Measurements from ENCODE around the gene VAT1L. TPM values are rescaled to one million over a fixed set of nuclear protein-coding genes. Genes with fewer than 3 reads are reported as not detected.

The VAT1L gene
- total and polyA plus RNA-seq, 3 experiments from 2014 or later, result not detected

GRCh38 chr16:77922228-77922754 is 133.9 kb downstream of the VAT1L start:
- DNase-seq, result no peak
- peaks cover 9 to 11% of the 10 kb centered on the region in 2 donors for H3K27me3 Mint-ChIP-seq
- H3K9me3 Mint-ChIP-seq, result no peaks in the 10 kb centered on the region
- CTCF ChIA-PET, result no interaction called here
- no peak overlapping the region for H3K27ac Mint-ChIP-seq
- H3K36me3 Mint-ChIP-seq, result no peaks in the 10 kb centered on the region
- H3K4me3 ChIP-seq (ENCODE audit: low read length), result no peak overlapping the region
- POLR2A ChIA-PET, result no interaction called here
- no peaks in the 10 kb centered on the region for H3K4me1 Mint-ChIP-seq
- H3K27me3 ChIP-seq (ENCODE audit: insufficient read depth, low read length, poor library complexity, severe bottlenecking), result no peaks in the 10 kb centered on the region
- no peak overlapping the region for H3K27ac ChIP-seq (ENCODE audit: low read depth, low read length)
- no peak overlapping the region for H3K4me3 Mint-ChIP-seq
- no peaks in the 10 kb centered on the region for H3K36me3 ChIP-seq (ENCODE audit: insufficient read depth, low read length)
- H3K4me1 ChIP-seq (ENCODE audit: insufficient read depth, low read length), result no peaks in the 10 kb centered on the region
- no peaks in the 10 kb centered on the region for H3K9me3 ChIP-seq (ENCODE audit: low read length)

GRCh38 chr16:77925531-77925930 is 137.2 kb downstream of the VAT1L start:
- ChIA-PET CTCF (no interaction called here), POLR2A (no interaction called here)
- Histone ChIP-seq H3K9me3 (ENCODE audit: low read length) (no peaks in the 10 kb centered on the region), H3K4me3 (ENCODE audit: low read length) (no peak overlapping the region), H3K4me1 (ENCODE audit: insufficient read depth, low read length) (no peaks in the 10 kb centered on the region), H3K27me3 (ENCODE audit: insufficient read depth, low read length, poor library complexity, severe bottlenecking) (no peaks in the 10 kb centered on the region), H3K27ac (ENCODE audit: low read depth, low read length) (no peak overlapping the region), H3K36me3 (ENCODE audit: insufficient read depth, low read length) (no peaks in the 10 kb centered on the region)
- H3K27me3 Mint-ChIP-seq, result peaks cover 11 to 14% of the 10 kb centered on the region in 2 donors
- H3K36me3 Mint-ChIP-seq, result no peaks in the 10 kb centered on the region
- H3K4me1 Mint-ChIP-seq, result no peaks in the 10 kb centered on the region
- H3K9me3 Mint-ChIP-seq, result peaks cover 0 to 3% (median 0%) of the 10 kb centered on the region in 5 donors
- H3K4me3 Mint-ChIP-seq, result no peak overlapping the region
- H3K27ac Mint-ChIP-seq, result no peak overlapping the region
- DNase-seq, result no peak

- Mint-ChIP-seq H3K4me1 (no peaks in the 10 kb centered on the region), H3K9me3 (peaks cover 0 to 3% (median 0%) of the 10 kb centered on the region in 5 donors), H3K36me3 (no peaks in the 10 kb centered on the region), H3K4me3 (no peak overlapping the region), H3K27me3 (peaks cover 14 to 17% of the 10 kb centered on the region in 2 donors), H3K27ac (no peak overlapping the region)
- no peak overlapping the region for H3K4me3 ChIP-seq (ENCODE audit: low read length)
- H3K27ac ChIP-seq (ENCODE audit: low read depth, low read length), result no peak overlapping the region
- ChIA-PET CTCF (no interaction called here), POLR2A (no interaction called here)
- H3K9me3 ChIP-seq (ENCODE audit: low read length), result no peaks in the 10 kb centered on the region
- H3K4me1 ChIP-seq (ENCODE audit: insufficient read depth, low read length), result no peaks in the 10 kb centered on the region
- DNase-seq, result no peak
- no peaks in the 10 kb centered on the region for H3K27me3 ChIP-seq (ENCODE audit: insufficient read depth, low read length, poor library complexity, severe bottlenecking)
- H3K36me3 ChIP-seq (ENCODE audit: insufficient read depth, low read length), result no peaks in the 10 kb centered on the region
These were observed 139.7 kb downstream of the VAT1L start for GRCh38 chr16:77928096-77928495.

GRCh38 chr16:77929004-77929403 is 140.6 kb downstream of the VAT1L start:
- Histone ChIP-seq H3K4me3 (ENCODE audit: low read length) (no peak overlapping the region), H3K36me3 (ENCODE audit: insufficient read depth, low read length) (no peaks in the 10 kb centered on the region), H3K27me3 (ENCODE audit: insufficient read depth, low read length, poor library complexity, severe bottlenecking) (no peaks in the 10 kb centered on the region), H3K4me1 (ENCODE audit: insufficient read depth, low read length) (no peaks in the 10 kb centered on the region), H3K9me3 (ENCODE audit: low read length) (no peaks in the 10 kb centered on the region), H3K27ac (ENCODE audit: low read depth, low read length) (no peak overlapping the region)
- peaks cover 0 to 3% (median 0%) of the 10 kb centered on the region in 5 donors for H3K9me3 Mint-ChIP-seq
- no peak overlapping the region for H3K4me3 Mint-ChIP-seq
- no peaks in the 10 kb centered on the region for H3K36me3 Mint-ChIP-seq
- H3K27me3 Mint-ChIP-seq, result peaks cover 12 to 19% of the 10 kb centered on the region in 2 donors
- H3K27ac Mint-ChIP-seq, result no peak overlapping the region
- CTCF ChIA-PET, result no interaction called here
- no peaks in the 10 kb centered on the region for H3K4me1 Mint-ChIP-seq
- DNase-seq, result no peak
- POLR2A ChIA-PET, result no interaction called here

- Histone ChIP-seq H3K9me3 (ENCODE audit: low read length) (no peaks in the 10 kb centered on the region), H3K27me3 (ENCODE audit: insufficient read depth, low read length, poor library complexity, severe bottlenecking) (no peaks in the 10 kb centered on the region), H3K4me1 (ENCODE audit: insufficient read depth, low read length) (no peaks in the 10 kb centered on the region), H3K4me3 (ENCODE audit: low read length) (no peak overlapping the region), H3K27ac (ENCODE audit: low read depth, low read length) (no peak overlapping the region), H3K36me3 (ENCODE audit: insufficient read depth, low read length) (no peaks in the 10 kb centered on the region)
- ChIA-PET CTCF (no interaction called here), POLR2A (no interaction called here)
- Mint-ChIP-seq H3K27ac (no peak overlapping the region), H3K4me3 (no peak overlapping the region), H3K36me3 (no peaks in the 10 kb centered on the region), H3K27me3 (peaks cover 10 to 12% of the 10 kb centered on the region in 2 donors), H3K4me1 (no peaks in the 10 kb centered on the region), H3K9me3 (peaks cover 0 to 3% (median 0%) of the 10 kb centered on the region in 5 donors)
- DNase-seq, result no peak
These were observed 142.7 kb downstream of the VAT1L start for GRCh38 chr16:77931058-77931457.

GRCh38 chr16:77937473-77938149 is 149.2 kb downstream of the VAT1L start:
- no peaks in the 10 kb centered on the region for H3K4me1 ChIP-seq (ENCODE audit: insufficient read depth, low read length)
- POLR2A ChIA-PET, result no interaction called here
- Mint-ChIP-seq H3K4me1 (no peaks in the 10 kb centered on the region), H3K27me3 (peaks cover 8 to 9% of the 10 kb centered on the region in 2 donors), H3K4me3 (no peak overlapping the region), H3K9me3 (no peaks in the 10 kb centered on the region), H3K27ac (no peak overlapping the region), H3K36me3 (no peaks in the 10 kb centered on the region)
- no peak for DNase-seq
- H3K4me3 ChIP-seq (ENCODE audit: low read length), result no peak overlapping the region
- H3K27me3 ChIP-seq (ENCODE audit: insufficient read depth, low read length, poor library complexity, severe bottlenecking), result no peaks in the 10 kb centered on the region
- no peak overlapping the region for H3K27ac ChIP-seq (ENCODE audit: low read depth, low read length)
- no peaks in the 10 kb centered on the region for H3K36me3 ChIP-seq (ENCODE audit: insufficient read depth, low read length)
- no peaks in the 10 kb centered on the region for H3K9me3 ChIP-seq (ENCODE audit: low read length)
- CTCF ChIA-PET, result no interaction called here

- Mint-ChIP-seq H3K9me3 (no peaks in the 10 kb centered on the region), H3K4me1 (no peaks in the 10 kb centered on the region), H3K27ac (no peak overlapping the region), H3K36me3 (no peaks in the 10 kb centered on the region), H3K4me3 (no peak overlapping the region), H3K27me3 (peaks cover 3 to 6% of the 10 kb centered on the region in 2 donors)
- Histone ChIP-seq H3K4me3 (ENCODE audit: low read length) (no peak overlapping the region), H3K9me3 (ENCODE audit: low read length) (no peaks in the 10 kb centered on the region), H3K4me1 (ENCODE audit: insufficient read depth, low read length) (no peaks in the 10 kb centered on the region), H3K27me3 (ENCODE audit: insufficient read depth, low read length, poor library complexity, severe bottlenecking) (no peaks in the 10 kb centered on the region), H3K27ac (ENCODE audit: low read depth, low read length) (no peak overlapping the region), H3K36me3 (ENCODE audit: insufficient read depth, low read length) (no peaks in the 10 kb centered on the region)
- POLR2A ChIA-PET, result no interaction called here
- no peak for DNase-seq
- CTCF ChIA-PET, result no interaction called here
These were observed 150.5 kb downstream of the VAT1L start for GRCh38 chr16:77938913-77939312.

- no peaks in the 10 kb centered on the region for H3K4me1 ChIP-seq (ENCODE audit: insufficient read depth, low read length)
- POLR2A ChIA-PET, result no interaction called here
- H3K27ac Mint-ChIP-seq, result no peak overlapping the region
These were observed 151.6 kb downstream of the VAT1L start for GRCh38 chr16:77939968-77940367.

More at GRCh38 chr16:77939968-77940367, 151.6 kb downstream of the VAT1L start:
- CTCF ChIA-PET, result no interaction called here
- H3K9me3 ChIP-seq (ENCODE audit: low read length), result no peaks in the 10 kb centered on the region
- Mint-ChIP-seq H3K36me3 (no peaks in the 10 kb centered on the region), H3K27me3 (peaks cover 3 to 6% of the 10 kb centered on the region in 2 donors), H3K9me3 (no peaks in the 10 kb centered on the region), H3K4me3 (no peak overlapping the region), H3K4me1 (no peaks in the 10 kb centered on the region)
- no peak for DNase-seq
- no peaks in the 10 kb centered on the region for H3K36me3 ChIP-seq (ENCODE audit: insufficient read depth, low read length)
- no peaks in the 10 kb centered on the region for H3K27me3 ChIP-seq (ENCODE audit: insufficient read depth, low read length, poor library complexity, severe bottlenecking)
- no peak overlapping the region for H3K4me3 ChIP-seq (ENCODE audit: low read length)
- no peak overlapping the region for H3K27ac ChIP-seq (ENCODE audit: low read depth, low read length)
